Panc1 (cell line): Measurements from ENCODE around the gene TMEM117. TPM values are rescaled to one million over a fixed set of nuclear protein-coding genes. Genes with fewer than 3 reads are reported as not detected.

Source experiments
- ATAC-seq: fragments of 200-7000 bp; cut with Tn5 transposase; 2 replicates; pipeline ENCODE4 v1.9.1; 2020; ENCODE audit warnings: mild to moderate bottlenecking, moderate library complexity
- BruUV-seq: library from RNA; stranded (reverse); fragments of 400-500 nt; replicated peaks from 2 replicates; lab custom pipeline; 2021; lab: Mats Ljungman, UMichigan
- CTCF ChIA-PET: fragments of 300-600 bp; sonication (Branson Sonifier 250); formaldehyde crosslinking; loops from one replicate; lab custom pipeline; 2022; ENCODE audit warnings: antibody characterized with exemption; lab: Charles Lee
- POLR2A ChIA-PET: fragments of 300-600 bp; sonication (Branson Sonifier 250); formaldehyde crosslinking; loops from one replicate; lab custom pipeline; 2022; ENCODE audit warnings: antibody characterized with exemption; lab: Charles Lee
- DNase-seq: peaks from one replicate; pipeline ENCODE4 v3.0.0-alpha.2; 2010; ENCODE audit warnings: low read depth, low spot score
- H3K27ac ChIP-seq: 2 replicates; pipeline ENCODE4 v1.5.1; 2011; ENCODE audit warnings: mild to moderate bottlenecking, low read length, inconsistent platforms
- H3K27me3 ChIP-seq: fragments of 200-500 bp; sonication (Bioruptor generic); 2 replicates; pipeline ENCODE4 v1.6.0; 2014; ENCODE audit warnings: low read length, inconsistent platforms; ENCODE audit not compliant: control insufficient read depth, insufficient read depth
- H3K36me3 ChIP-seq: fragments of 200-500 bp; sonication (Bioruptor generic); 2 replicates; pipeline ENCODE4 v1.5.1; 2014; ENCODE audit warnings: inconsistent platforms, mild to moderate bottlenecking, low read length, moderate library complexity; ENCODE audit not compliant: control insufficient read depth, insufficient read depth
- H3K4me1 ChIP-seq: 2 replicates; pipeline ENCODE4 v1.5.1; 2011; ENCODE audit warnings: inconsistent platforms, mild to moderate bottlenecking, low read length, moderate library complexity; ENCODE audit not compliant: control insufficient read depth, insufficient read depth
- H3K4me3 ChIP-seq, 2 experiments: 2 replicates each; pipeline ENCODE4 v1.5.1; 2011 to 2012; ENCODE audit warnings: low read depth in 2 of 2, low read length in 2 of 2, mild to moderate bottlenecking in 2 of 2, inconsistent platforms in 1 of 2, moderate library complexity in 1 of 2
- H3K9me3 ChIP-seq: fragments of 200-500 bp; sonication (Bioruptor generic); 2 replicates; pipeline ENCODE4 v1.5.1; 2014; ENCODE audit warnings: low read depth, mild to moderate bottlenecking, inconsistent platforms, low read length, moderate library complexity; ENCODE audit not compliant: control insufficient read depth, insufficient read depth
- POLR2AphosphoS5 ChIP-seq: IDR thresholded peaks from 2 replicates; pipeline ENCODE4 v1.6.1; 2012; ENCODE audit warnings: mild to moderate bottlenecking, low read depth, low read length, moderate library complexity
- REST ChIP-seq, 2 experiments: IDR thresholded peaks; 2 replicates each; pipeline ENCODE4 v1.6.1; 2011 to 2012; ENCODE audit warnings: low read depth in 2 of 2, control low read depth in 1 of 2, low read length in 1 of 2, mild to moderate bottlenecking in 1 of 2, moderate library complexity in 1 of 2; ENCODE audit not compliant: insufficient read depth in 1 of 2
- SIN3A ChIP-seq: IDR thresholded peaks from 2 replicates; pipeline ENCODE4 v1.6.1; 2012; ENCODE audit warnings: low read depth, mild to moderate bottlenecking, low read length, moderate library complexity, borderline replicate concordance; ENCODE audit not compliant: insufficient read depth
- TCF7L2 ChIP-seq: IDR thresholded peaks from 2 replicates; pipeline ENCODE4 v1.6.1; 2011; ENCODE audit warnings: mild to moderate bottlenecking, low read depth, low read length, inconsistent platforms
- in situ Hi-C: cut with HindIII; loops from 2 replicates; pipeline ENCODE4 v1.10.0; 2016; ENCODE audit warnings: low sequenced_read_pairs, low pct_unique_long_range_greater_than_20kb
- intact Hi-C: fragments of 100-400 bp; cut with micrococcal nuclease; formaldehyde crosslinking; loops from one replicate; pipeline ENCODE4 v1.10.0; 2022; ENCODE audit not compliant: unreplicated experiment
- total RNA-seq: library from RNA; stranded (reverse); gene quantifications from one replicate; pipeline ENCODE4 v1.2.1, GENCODE V29; 2021; ENCODE audit not compliant: unreplicated experiment
- TF ChIP-seq, protein P1 (sequence below): fragments of 450-650 bp; IDR thresholded peaks from 2 replicates; pipeline ENCODE4 v1.5.1; 2017; ENCODE audit warnings: mild to moderate bottlenecking

The TMEM117 gene
- total RNA-seq, 1 experiment from 2014 or later, result 5.5 TPM

DNA sequence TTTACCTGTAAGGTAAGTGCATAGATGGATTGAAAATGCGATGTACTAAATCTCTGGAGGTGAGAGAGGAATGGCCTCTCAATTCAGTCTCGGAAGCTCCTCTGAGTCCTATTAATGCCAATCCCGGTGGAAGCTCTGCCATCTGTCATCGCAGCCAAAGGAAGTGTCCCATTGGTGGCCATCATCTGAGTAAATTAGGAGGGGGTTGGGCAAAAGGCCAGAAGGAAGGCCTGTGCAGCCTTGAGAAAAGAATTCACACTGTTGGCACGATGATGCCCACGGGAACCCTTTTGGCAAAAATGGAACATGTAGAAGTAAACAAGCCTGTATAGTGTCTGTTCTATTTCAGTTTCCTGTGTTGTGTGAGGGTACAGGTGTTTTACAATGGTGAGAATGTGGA lies 545.5 kb downstream of the TMEM117 start:
- in situ Hi-C loops, result no loop called here
- Histone ChIP-seq H3K4me1 (no peaks in the 10 kb centered on the region), H3K4me3 (no peak overlapping the region), H3K36me3 (no peaks in the 10 kb centered on the region), H3K27me3 (no peaks in the 10 kb centered on the region), H3K9me3 (no peaks in the 10 kb centered on the region), H3K27ac (no peak overlapping the region)
- intact Hi-C loops, result no loop called here
- no TSS peak for BruUV-seq
- ATAC-seq, result no peak
- DNase-seq, result no peak
- CTCF ChIA-PET, result no interaction called here
- POLR2A ChIA-PET, result no interaction called here
- no peak for TF ChIP-seq SIN3A
- TF ChIP-seq POLR2AphosphoS5, result no peak
- TF ChIP-seq TCF7L2, result no peak
- TF ChIP-seq REST (IDR thresholded peaks at IDR 0.05; ENCODE audit: insufficient read depth in 1 of 2, low read depth in 2 of 2, low read length in 1 of 2), result no peak
- TF ChIP-seq, protein P1, sequence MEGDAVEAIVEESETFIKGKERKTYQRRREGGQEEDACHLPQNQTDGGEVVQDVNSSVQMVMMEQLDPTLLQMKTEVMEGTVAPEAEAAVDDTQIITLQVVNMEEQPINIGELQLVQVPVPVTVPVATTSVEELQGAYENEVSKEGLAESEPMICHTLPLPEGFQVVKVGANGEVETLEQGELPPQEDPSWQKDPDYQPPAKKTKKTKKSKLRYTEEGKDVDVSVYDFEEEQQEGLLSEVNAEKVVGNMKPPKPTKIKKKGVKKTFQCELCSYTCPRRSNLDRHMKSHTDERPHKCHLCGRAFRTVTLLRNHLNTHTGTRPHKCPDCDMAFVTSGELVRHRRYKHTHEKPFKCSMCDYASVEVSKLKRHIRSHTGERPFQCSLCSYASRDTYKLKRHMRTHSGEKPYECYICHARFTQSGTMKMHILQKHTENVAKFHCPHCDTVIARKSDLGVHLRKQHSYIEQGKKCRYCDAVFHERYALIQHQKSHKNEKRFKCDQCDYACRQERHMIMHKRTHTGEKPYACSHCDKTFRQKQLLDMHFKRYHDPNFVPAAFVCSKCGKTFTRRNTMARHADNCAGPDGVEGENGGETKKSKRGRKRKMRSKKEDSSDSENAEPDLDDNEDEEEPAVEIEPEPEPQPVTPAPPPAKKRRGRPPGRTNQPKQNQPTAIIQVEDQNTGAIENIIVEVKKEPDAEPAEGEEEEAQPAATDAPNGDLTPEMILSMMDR, result no peak

DNA sequence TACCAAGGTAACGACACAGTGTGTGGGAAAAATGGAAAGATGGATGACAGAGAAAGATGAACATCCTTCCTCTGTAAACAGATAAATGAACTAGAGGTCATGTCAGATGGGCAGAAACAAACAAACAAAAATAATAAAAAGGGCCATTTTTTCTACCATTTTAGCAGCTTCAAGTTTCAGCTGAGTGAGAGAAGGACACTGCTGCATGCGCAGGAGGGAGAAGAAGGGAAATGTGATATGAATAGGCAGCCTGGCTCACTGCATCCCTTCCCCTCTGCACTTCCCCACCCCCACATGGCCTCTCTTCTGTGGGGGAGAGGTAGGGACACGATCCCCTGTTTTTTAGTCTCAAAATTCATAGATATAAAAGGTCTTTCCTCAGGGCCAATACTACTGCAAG lies 548.3 kb downstream of the TMEM117 start:
- POLR2A ChIA-PET, result no interaction called here
- TF ChIP-seq TCF7L2, result no peak
- no peak for TF ChIP-seq REST (IDR thresholded peaks at IDR 0.05; ENCODE audit: insufficient read depth in 1 of 2, low read depth in 2 of 2, low read length in 1 of 2)
- no peak for TF ChIP-seq SIN3A
- no peak for TF ChIP-seq POLR2AphosphoS5
- TF ChIP-seq, protein P1, result no peak
- CTCF ChIA-PET, result no interaction called here
- no peak overlapping the region for H3K4me3 ChIP-seq
- H3K9me3 ChIP-seq, result no peaks in the 10 kb centered on the region
- H3K4me1 ChIP-seq, result no peaks in the 10 kb centered on the region
- in situ Hi-C loops, result no loop called here
- H3K27me3 ChIP-seq, result no peaks in the 10 kb centered on the region
- BruUV-seq, result no TSS peak
- ATAC-seq (no peak), DNase-seq (no peak)
- H3K27ac ChIP-seq, result no peak overlapping the region
- intact Hi-C loops, result no loop called here
- H3K36me3 ChIP-seq, result no peaks in the 10 kb centered on the region
